NOMO-1 treated with dmso at 0.1 percent for 144 hours (cell line): Measurements from ENCODE around the gene OR56A4.

Source experiments
- DNase-seq: peaks from one replicate; lab custom pipeline; 2025; ENCODE audit not compliant: unreplicated experiment; lab: John Stamatoyannopoulos, UW

Gene OR56A4, protein sequence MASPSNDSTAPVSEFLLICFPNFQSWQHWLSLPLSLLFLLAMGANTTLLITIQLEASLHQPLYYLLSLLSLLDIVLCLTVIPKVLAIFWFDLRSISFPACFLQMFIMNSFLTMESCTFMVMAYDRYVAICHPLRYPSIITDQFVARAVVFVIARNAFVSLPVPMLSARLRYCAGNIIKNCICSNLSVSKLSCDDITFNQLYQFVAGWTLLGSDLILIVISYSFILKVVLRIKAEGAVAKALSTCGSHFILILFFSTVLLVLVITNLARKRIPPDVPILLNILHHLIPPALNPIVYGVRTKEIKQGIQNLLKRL

DNA sequence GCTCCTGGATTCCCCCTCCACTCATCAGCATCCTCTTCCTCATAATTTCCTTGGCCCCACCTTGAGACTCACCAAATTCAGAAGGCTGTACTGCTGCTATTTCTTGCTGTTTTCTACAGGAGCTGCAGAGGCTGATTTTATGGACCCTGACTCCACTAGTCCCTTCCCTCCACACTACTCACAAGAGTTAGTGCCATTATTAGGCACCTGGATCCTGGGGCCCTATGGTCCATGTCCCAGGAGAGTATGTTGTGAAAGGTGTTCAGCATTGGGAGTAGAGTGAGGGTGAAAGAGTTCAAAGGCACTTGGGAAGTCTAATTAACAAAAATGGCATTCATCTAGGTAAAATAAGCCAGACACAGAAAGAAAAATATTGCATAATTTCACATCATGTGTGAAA, at the start of gene OR56A4:
OR56A4 (minus strand) TSS at position 101 of the 400 bp plus-strand sequence. CDS start 3,954 bp downstream, outside the sequence.
- no peak for DNase-seq

DNA sequence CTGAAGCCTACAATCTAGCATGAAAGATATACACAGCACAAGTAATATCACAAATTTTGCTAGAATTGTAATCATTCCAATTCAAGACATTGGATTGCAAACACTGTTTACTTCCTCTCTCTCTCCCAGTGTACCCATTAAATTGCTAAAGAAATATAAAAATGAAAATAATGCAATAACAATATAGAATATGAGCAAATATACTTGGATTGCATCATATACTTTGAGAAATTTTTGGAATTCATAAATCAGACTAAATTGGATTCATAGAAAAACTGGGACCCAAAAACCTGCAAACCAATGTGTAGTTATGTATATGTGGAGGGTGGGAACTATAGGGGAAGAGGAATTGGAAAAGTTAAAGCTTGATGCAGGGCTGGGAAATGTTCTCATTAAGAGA, 48.8 kb upstream of the OR56A4 start:
- DNase-seq, result no peak

DNA sequence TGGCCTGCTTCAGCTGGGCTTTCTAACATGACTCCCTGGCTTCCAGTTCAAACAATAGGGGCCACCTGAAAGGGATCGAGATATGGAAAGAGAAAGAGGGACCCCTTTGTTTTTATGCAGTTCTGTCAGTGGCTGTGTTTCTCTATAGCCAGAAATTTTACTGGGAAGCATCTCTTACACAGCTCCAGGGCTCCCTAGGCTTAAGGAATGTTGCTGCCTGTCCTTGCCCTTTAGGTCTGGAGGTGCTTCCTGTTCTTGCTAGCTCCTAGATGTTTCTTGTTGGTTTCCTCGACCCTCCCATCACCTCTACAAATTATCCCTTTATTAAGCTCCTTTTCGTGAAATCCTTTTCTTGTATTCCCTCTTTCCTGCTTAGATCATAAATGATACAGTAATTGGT, 45.6 kb upstream of the OR56A4 start:
- DNase-seq, result no peak

DNA sequence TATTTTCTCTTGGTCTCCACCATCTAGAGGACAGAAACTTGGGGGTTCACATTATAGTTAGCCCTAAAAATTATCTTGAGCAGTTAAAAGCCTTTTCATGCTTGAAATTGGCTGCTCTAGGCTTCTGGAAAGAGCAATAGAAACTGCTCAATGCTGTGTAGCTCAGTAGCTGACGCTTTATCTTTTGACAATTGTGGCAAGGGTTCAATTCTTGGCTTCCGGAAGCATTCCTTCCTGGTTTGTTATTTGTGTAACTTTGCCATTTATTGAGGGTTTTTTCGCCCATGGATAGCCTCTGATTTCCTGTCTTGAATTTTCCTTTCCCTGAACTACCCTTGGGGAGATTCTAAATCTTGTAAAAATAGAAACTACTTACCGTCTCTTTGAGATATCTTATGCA, 34.1 kb upstream of the OR56A4 start:
- no peak for DNase-seq

DNA sequence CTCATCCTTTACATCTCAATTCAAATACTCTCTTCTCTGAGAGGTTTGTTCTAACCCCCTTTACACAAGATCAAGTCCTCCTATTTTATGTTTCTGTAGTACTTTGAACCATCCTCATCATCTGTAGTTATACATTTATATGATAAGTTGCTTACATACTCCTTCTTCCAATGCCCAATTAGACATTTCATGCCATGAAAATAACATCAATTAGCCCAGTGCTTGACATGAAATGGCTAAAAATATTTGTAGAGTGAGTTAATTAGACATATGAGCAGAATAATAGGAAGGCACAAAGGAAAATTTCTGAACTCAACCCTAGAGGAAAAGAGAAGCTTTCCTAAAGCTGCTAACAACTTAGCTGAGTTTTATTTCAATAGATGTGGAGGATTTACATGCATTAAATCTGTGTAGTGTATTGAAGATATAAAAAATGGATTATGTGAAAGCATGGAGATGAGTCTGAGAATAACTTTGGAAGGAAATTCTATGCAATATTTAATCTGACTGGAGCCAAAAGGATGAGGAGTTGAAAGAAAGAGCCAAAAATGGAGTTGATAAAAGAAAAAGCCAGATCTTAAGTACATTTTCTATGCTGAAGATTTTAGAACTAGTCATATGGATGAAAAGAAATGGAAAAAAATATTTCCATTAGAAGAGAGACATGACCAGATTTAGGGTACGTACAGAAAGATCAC, 24.1 kb upstream of the OR56A4 start, which contains the start of gene OR56A1:
OR56A1 (minus strand) TSS at position 51 of the 698 bp plus-strand sequence. CDS start 3,066 bp downstream, outside the sequence.
- DNase-seq, result no peak

DNA sequence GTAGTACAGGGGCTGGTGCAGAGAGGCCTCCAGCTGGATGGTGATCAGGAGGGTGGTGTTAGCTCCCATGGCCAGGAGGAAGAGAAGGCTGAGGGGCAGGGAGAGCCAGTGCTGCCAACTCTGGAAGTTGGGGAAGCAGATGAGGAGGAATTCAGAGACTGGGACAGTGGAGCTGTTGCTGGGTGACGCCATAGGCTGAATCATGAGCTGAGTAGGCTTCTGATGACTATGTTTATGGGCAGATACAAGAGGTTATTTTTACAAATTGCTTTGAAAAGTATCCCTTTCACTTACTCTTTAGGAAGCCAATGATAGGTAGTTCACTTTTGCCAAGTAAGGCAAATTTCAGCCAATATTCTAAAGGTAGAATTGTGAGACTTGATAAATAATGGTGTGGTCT, 20.8 kb upstream of the OR56A4 start:
- DNase-seq, result no peak

DNA sequence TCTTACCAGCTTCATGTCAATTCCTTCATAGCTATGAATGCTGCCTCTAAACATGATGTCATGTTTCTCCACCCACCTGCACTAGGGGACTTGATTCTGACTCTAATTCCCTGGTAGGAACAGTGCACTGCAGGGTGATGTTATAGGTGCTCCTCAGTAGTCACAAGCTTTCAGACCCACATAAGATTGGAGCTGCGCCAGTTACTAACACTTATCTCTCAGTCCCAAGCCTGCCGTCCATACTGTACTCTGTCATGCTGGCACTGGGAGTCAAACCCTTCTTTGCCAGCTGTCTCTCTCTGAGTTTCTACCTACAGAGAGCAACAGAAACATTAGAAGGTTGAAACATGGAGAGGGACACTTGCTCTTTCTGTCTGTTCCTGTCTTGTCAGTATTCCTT, 18.3 kb upstream of the OR56A4 start:
- no peak for DNase-seq

DNA sequence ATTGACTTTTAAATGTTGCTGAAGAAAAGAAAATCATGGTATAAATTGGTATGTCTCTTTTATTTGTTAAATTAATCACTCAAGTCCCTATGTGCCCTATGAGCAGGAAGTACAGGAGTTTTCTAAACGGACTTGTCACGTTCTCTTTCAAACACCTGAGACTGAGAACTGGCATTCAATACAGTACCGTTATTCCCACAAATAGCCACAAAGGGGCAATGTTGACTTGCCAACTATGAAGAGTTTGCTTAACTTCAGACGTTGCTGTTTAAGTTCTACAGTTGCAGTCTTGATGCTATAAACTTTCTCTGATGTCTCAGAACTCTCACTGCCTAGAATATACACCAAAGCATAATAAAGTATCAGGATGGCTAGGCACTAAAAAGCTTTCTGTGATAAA, 16.2 kb upstream of the OR56A4 start:
- DNase-seq, result peak; percentile 17

DNA sequence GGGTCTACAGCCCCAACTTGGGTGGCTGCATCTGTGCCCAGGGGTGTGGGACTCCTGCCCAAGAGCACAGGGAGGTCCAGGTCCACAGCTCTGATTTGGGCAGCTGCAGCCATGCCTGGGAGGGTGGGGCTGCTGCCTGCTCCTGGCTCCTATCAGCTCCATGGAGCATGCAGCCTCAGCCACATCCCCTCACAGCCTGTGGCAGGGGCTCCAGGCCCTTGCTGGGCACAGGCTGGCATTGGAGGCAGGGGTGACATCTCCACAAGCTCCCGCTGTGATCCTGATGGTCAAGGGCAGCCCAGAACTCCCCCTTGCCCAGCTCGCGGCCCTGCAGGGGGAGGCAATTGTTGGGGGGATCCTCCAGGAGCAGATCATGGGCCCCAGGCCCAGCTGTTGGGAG, 6.3 kb upstream of the OR56A4 start:
- no peak for DNase-seq

DNA sequence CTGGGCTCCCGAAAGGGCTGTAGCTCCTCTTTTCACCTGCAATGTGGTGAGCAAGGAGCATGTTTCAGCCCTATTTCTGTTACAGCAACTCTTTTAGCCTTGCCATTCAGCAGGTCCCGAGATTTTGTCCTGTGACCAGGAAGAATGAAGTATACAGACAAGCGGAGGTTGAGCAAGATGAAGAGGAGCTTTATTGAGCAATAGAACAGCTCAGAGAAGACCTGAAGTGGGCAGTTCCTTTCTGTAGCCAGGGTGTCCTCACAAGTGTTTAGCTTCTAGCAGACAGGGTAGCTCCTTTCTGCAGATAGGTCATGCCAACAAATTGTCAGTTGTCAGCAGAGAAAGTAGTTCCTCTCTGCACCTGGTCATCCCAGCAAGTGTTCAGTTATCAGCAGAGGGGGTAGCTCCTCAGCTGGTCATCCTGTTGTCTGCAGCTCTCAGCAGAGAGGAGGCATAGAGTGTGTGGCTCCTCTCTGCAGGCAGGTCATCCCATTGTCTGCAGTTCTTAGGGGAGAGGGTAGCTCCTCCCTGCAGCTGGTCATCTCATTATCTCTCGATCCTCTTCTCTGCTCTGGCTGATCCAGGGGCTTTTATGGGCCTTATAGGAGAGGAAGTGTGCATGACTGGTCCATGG, 5.4 kb upstream of the OR56A4 start:
- DNase-seq, result no peak

DNA sequence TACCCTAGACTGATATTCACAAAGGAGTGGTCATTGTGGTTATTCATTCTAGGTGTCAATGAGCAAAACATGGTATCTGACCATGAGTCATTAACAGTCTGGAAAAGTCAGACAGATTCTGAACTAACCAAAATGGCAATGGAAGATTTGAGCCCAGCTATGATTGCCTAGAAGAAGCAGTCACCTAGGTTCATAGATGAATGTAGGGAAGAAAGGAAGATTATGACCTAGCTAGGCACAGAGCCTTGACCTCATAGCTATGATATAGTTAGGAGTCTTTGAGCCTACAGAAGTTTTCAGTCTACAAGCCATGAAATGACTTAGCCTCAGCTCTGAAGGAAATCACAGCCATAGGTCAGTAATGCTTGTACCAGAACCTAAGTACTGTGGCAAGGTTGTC, 351 bp downstream of the OR56A4 start:
- no peak for DNase-seq

DNA sequence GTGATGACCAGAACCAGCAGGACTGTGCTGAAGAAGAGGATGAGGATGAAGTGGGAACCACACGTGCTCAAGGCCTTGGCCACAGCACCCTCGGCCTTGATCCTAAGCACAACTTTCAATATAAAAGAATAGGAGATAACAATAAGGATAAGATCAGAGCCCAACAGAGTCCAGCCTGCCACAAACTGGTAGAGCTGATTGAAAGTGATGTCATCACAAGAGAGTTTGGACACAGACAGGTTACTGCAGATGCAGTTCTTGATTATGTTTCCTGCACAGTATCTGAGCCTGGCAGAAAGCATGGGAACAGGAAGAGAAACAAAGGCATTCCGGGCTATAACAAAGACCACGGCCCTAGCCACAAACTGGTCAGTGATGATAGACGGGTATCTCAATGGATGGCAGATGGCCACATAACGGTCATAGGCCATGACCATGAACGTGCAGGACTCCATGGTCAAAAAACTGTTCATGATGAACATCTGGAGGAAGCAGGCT, 4.5 kb downstream of the OR56A4 start:
- DNase-seq, result no peak

DNA sequence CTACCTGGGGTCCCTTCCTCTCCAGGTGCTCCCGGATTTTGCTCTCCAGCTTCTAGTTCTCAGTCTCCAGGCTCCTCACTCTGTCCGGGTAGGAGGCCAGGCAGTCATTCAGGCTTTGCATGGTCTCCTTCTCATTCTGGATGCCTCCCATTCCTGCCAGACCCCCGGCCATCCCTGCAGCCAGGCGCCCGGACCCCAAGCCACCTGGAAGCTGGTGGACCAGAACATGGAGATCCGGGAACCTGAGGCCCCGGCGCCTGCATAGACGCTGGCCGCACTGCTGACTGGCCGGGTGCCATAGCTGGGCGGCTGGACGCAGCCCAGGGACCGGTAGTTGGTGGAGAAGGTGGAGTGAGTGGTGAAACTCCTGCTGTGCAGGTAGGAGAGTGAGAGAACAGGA, 12.0 kb downstream of the OR56A4 start:
- DNase-seq, result no peak

DNA sequence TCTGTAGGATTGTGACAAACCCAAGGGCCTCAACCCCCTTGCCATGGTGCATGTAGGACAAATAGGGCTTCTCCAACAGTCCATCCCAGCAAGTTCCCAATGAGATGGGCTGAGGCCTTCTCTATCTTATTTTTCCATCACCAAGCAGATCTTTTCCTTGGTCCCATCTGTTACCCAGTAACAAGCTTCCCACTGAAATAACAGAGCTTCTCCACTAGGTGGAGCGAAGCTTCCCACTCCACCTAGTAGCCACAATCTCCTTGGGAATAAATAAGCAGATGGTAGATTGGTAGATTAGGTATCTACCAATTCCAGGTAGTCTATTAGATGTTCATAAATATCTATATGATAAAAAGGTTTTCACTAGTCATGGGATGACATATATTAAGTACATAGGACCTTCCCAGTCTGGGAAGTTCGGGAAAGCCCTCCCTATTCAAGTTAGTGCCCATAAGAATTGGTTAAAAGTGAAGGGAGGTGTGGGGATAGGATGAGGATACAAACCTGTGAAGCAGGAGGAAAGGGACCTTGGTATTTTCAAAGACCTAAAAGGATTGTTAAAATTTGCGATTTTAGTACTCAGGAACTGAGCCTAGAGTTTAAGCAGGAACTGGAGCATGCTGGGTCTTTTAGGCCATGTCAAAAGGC, 14.0 kb downstream of the OR56A4 start:
- DNase-seq, result no peak

DNA sequence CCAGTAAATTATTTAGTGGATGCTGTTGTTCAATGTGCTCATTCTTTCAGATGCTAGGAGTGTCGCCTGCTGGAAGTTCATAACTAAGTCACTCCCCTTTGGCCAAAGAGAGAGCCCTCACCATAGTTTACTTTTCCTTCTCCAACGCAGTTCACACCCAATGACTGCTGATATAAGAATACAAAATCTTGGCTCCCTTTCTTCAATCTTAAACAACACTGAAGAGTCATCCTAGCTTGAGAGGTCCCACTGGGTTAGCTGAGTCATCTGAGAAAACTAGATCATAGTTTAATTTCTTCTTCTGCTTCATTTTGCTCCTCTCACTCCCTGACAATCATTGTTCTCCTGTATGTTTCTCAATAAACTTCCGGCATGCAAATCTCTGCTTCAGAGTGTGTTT, 14.6 kb downstream of the OR56A4 start:
- DNase-seq, result no peak

DNA sequence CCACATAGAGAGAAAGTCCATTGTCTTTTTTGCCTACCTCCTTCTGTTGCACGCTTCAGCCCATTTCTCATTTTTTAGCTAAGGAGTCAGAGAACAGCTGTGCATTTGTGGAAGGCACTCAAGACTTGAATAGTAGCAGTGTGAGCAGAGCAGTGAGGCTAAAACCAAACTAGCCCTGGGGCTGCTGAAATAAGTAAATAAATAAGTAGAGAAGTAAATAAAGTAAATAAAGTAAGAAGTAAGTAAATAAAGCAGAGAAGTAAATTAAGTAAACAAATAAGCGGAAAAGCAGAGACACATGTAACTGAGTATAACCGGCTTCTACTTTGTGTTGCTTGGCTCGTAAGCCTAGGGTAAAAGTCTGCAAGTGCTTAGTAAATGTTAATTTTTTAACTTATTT, 17.5 kb downstream of the OR56A4 start:
- no peak for DNase-seq

DNA sequence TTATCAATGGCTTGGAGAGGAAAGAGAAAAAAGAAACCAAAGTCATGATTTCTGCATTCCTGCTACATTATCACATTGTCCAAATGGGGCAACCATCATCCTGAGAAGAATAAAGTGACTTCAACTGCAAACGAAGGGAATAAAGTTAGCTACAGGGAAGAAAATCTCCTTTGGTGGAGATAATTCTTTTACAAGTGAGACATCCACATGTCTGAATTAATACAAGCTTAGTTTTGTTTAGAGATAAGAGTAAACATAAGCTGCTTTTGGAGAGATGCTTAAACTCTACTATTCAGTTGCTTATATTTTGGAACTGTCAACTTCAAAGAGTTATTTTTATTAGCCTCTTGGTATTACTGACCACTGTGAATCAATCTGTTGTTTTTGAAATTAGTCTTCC, 19.9 kb downstream of the OR56A4 start, which contains the start of gene OR52L1:
OR52L1 (minus strand) TSS at position 101 of the 400 bp plus-strand sequence; CDS start at position 46, 55 bp downstream.
- no peak for DNase-seq

DNA sequence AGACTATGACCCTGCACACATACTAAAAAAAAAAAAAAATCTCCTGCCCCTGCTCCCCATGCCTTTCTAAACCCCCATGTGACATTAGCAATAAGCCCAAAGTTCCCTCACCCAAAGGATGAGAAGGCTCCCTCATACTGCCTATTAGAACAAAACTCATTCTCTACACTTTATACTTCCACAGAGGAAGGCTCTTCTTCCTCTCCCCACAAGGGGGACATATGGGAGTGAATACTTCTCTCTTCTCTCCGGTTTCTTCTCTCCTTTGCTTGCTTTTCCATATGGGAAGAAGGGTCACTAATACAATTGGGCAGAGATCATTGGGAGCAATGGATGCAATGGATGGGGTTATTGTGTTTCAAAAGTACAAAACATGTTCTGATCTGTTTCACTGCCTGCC, 23.3 kb downstream of the OR56A4 start:
- DNase-seq, result no peak

DNA sequence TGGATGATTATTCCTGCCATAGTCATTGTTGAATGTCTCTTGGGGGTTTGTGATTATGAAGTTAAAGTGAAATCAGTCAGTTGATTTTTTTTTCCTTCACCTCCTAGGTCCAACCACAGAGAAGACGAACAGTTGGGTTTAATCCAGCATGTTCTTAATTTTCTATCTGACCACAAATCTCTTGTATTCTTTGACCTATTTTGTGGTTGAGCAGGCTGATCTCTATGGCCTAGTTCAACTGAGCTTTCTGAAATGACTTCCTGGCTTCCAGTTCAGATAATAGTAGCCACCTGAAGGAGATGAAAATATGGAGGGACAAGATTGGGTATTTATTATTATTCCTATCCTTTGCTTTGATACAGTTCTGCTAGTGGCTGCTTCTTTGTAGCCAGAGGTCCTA, 33.2 kb downstream of the OR56A4 start:
- DNase-seq, result no peak

DNA sequence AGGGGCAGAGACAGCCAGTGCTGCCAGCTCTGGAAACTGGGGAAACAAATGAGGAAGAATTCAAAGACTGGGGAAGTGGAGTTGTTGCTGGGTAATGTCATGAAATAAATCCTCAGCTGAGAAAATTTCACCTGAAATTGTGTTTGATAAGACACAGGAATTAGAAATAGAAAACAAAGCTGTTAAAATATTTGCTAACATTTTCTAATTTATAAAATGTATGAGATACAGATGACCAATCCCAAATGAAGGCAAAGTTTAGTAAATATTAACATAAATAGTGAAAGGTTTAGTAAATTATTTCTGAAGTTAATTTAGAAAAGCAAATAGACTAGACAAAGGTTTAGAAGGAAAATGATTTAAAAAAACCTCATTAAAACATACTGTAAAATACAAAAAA, 38.4 kb downstream of the OR56A4 start, which contains the start of gene OR56A5:
OR56A5 (minus strand) TSS at position 101 of the 400 bp plus-strand sequence; CDS start at position 101, 0 bp downstream.
- no peak for DNase-seq

DNA sequence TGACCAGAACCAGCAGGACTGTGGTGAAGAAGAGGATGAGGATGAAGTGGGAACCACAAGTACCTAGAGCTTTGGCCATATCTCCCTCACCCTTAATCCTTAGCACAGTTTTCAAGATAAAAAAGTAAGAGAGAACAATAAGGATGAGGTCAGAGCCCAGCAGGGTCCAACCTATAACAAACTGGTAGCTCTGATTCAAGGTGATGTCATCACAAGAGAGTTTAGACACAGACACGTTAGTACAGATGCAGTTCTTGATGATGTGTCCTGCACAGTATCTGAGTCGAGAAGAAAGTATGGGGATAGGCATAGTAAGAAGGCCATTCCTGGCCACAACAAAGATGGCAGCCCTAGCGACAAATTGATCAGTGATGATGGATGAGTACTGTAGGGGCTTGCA, 39.0 kb downstream of the OR56A4 start:
- no peak for DNase-seq
